Stimulated activated CD4-positive, alpha-beta T cell treated with anti-CD3 and anti-CD28 coated beads, Interleukin-4, amount 100 ng/mL, for 1 hour (primary cell): Measurements from ENCODE around the gene TCFL5.

Experiments
- DNase-seq: peaks from one replicate; pipeline ENCODE4 v3.0.0-alpha.2; 2020

Gene TCFL5

GRCh38 chr20:62895539-62895938 is 33.9 kb upstream of the TCFL5 start:
- DNase-seq, result no peak

- no peak for DNase-seq
These were observed 32.6 kb upstream of the TCFL5 start for GRCh38 chr20:62894261-62894660.

GRCh38 chr20:62893700-62894099 is 32.1 kb upstream of the TCFL5 start:
- DNase-seq, result no peak

- peak; percentile 22 for DNase-seq
These were observed 31.0 kb upstream of the TCFL5 start for GRCh38 chr20:62892348-62893304.

- DNase-seq, result peak; percentile 26
These were observed 29.5 kb upstream of the TCFL5 start for GRCh38 chr20:62891111-62891510.

GRCh38 chr20:62890444-62890843 is 28.8 kb upstream of the TCFL5 start:
- no peak for DNase-seq

- DNase-seq, result no peak
These were observed 28.2 kb upstream of the TCFL5 start for GRCh38 chr20:62889871-62890270.

GRCh38 chr20:62889411-62889810 is 27.8 kb upstream of the TCFL5 start:
- DNase-seq, result no peak

- no peak for DNase-seq
These were observed 27.3 kb upstream of the TCFL5 start for GRCh38 chr20:62888910-62889309.

GRCh38 chr20:62888406-62888805 is 26.8 kb upstream of the TCFL5 start:
- no peak for DNase-seq

- DNase-seq, result no peak
These were observed 26.2 kb upstream of the TCFL5 start for GRCh38 chr20:62887860-62888239.

- DNase-seq, result no peak
These were observed 25.7 kb upstream of the TCFL5 start for GRCh38 chr20:62887152-62887859.

GRCh38 chr20:62886709-62887058 is 25.1 kb upstream of the TCFL5 start:
- no peak for DNase-seq

- DNase-seq, result no peak
These were observed 24.5 kb upstream of the TCFL5 start for GRCh38 chr20:62885896-62886708.

- DNase-seq, result no peak
These were observed 23.6 kb upstream of the TCFL5 start for GRCh38 chr20:62885046-62885895.

- DNase-seq, result no peak
These were observed 22.9 kb upstream of the TCFL5 start for GRCh38 chr20:62884556-62884955.

- no peak for DNase-seq
These were observed 20.8 kb upstream of the TCFL5 start for GRCh38 chr20:62882426-62882825.

GRCh38 chr20:62881662-62882395 is 20.2 kb upstream of the TCFL5 start:
- no peak for DNase-seq

- DNase-seq, result no peak
These were observed 19.5 kb upstream of the TCFL5 start for GRCh38 chr20:62880935-62881661.

GRCh38 chr20:62880147-62880934 is 18.7 kb upstream of the TCFL5 start:
- DNase-seq, result no peak
